Erythroblast (primary cell): ENCODE data around the gene RAVER2.

ENCODE experiments used
- GATA1 ChIP-seq: IDR thresholded peaks from 2 replicates; pipeline ENCODE4 v1.6.1; 2011; ENCODE audit warnings: low read depth, mild to moderate bottlenecking, control low read depth, low read length, moderate library complexity
- POLR2A ChIP-seq: IDR thresholded peaks from 2 replicates; pipeline ENCODE4 v1.6.1; 2011; ENCODE audit warnings: mild to moderate bottlenecking, low read length

DNA sequence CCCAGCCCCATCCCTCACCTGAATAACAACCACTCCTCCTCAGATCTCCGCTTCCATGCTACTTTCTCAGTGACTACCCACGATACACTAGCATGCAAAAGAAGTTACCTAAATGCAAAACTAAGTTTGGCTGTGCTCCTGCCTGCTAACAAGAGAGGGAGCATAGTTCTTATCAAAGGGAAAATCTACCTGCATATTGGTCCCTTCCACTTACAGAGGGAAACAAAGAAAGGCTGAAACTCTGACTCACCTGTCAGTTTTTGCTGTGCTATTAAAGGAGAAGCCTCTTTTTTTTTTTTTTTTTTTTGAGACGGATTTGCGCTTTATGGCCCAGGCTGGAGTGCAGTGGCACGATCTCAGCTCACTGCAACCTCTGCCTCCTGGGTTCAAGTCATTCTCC is 43.8 kb upstream of the RAVER2 start:
- no peak for TF ChIP-seq POLR2A
- no peak for TF ChIP-seq GATA1
